RWPE1 (cell line): Measurements from ENCODE around the gene TENT4B.
A peak's percentile ranks its signal among the peaks of the same experiment; 100 is the strongest.

ENCODE experiments used
- CTCF ChIA-PET: fragments of 350-600 bp; sonication (Branson Sonifier 250); formaldehyde crosslinking; extraction: SDS; loops from one replicate; lab custom pipeline; 2021; lab: Yijun Ruan, JAX
- POLR2A ChIA-PET: fragments of 400-600 bp; formaldehyde crosslinking; extraction: SDS; loops from one replicate; lab custom pipeline; 2020; ENCODE audit warnings: antibody characterized with exemption; ENCODE audit not compliant: low non-redundant PET; lab: Yijun Ruan, JAX
- DNase-seq: peaks from one replicate; pipeline ENCODE4 v3.0.0; 2012; ENCODE audit warnings: low spot score
- H3K27ac ChIP-seq: fragments of 450-650 bp; 2 replicates; pipeline ENCODE4 v1.5.1; 2017
- CTCF ChIP-seq: fragments of 450-650 bp; conservative IDR thresholded peaks from 2 replicates; pipeline ENCODE4 v1.5.1; 2017; ENCODE audit warnings: low read depth, mild to moderate bottlenecking

TENT4B gene

GRCh38 chr16:50244504-50245416 is 91.7 kb downstream of the TENT4B start:
- POLR2A ChIA-PET, result no interaction called here
- peak; percentile 36 for DNase-seq
- H3K27ac ChIP-seq, result peak overlapping the region; percentile 86
- TF ChIP-seq CTCF, result no peak
- CTCF ChIA-PET, result interaction anchor here (0.6 to 0.9 kb wide), 6 partner anchors 10 to 569 kb away, joined by 3 to 5 read pairs (median 3); partner anchors contain the start of gene CNEP1R1

- TF ChIP-seq CTCF, result peak; percentile 40
- ChIA-PET CTCF (interaction anchor here (0.6 to 0.9 kb wide), 6 partner anchors 9 to 753 kb away, joined by 3 to 5 read pairs (median 3); partner anchors contain the start of genes BRD7 and CNEP1R1), POLR2A (interaction anchor here (0.6 kb wide), 1 partner anchor 1832 kb away, joined by 4 read pairs; no protein-coding TSS in a partner anchor)
- peak; percentile 95 for DNase-seq
- peak overlapping the region; percentile 86 for H3K27ac ChIP-seq
Observed at GRCh38 chr16:50245417-50246298, 92.6 kb downstream of the TENT4B start.

GRCh38 chr16:50246299-50247122 is 93.4 kb downstream of the TENT4B start:
- peak overlapping the region; percentile 86 for H3K27ac ChIP-seq
- no peak for DNase-seq
- TF ChIP-seq CTCF, result no peak; the same call in none of the 2 replicates
- ChIA-PET CTCF (interaction anchor here (0.6 to 0.7 kb wide), 3 partner anchors 123 to 754 kb away, joined by 3 read pairs; partner anchors contain the start of gene BRD7), POLR2A (interaction anchor here (0.6 kb wide), 1 partner anchor 1833 kb away, joined by 4 read pairs; no protein-coding TSS in a partner anchor)

- DNase-seq, result no peak
- H3K27ac ChIP-seq, result peak overlapping the region; percentile 86
- POLR2A ChIA-PET, result no interaction called here
- CTCF ChIA-PET, result interaction anchor here (0.6 kb wide), 1 partner anchor 224 kb away, joined by 3 read pairs; no protein-coding TSS in a partner anchor
- no peak for TF ChIP-seq CTCF
Observed at GRCh38 chr16:50247123-50247905, 94.2 kb downstream of the TENT4B start.

GRCh38 chr16:50247906-50248608 is 95.0 kb downstream of the TENT4B start:
- H3K27ac ChIP-seq, result peak overlapping the region; percentile 86
- ChIA-PET POLR2A (interaction anchor here (0.5 kb wide), 1 partner anchor 94 kb away, joined by 4 read pairs; no protein-coding TSS in a partner anchor), CTCF (no interaction called here)
- no peak for DNase-seq
- TF ChIP-seq CTCF, result no peak
